Activated CD8-positive, alpha-beta memory T cell treated with anti-CD3 and anti-CD28 coated beads, Interleukin-2, amount 50 U/mL, for 1 hour (primary cell): ENCODE results near the gene RGS12.
"Not testable (repeated sequence)": the region's sequence is repeated elsewhere in the genome, so short reads cannot be mapped to it uniquely, and the experiment has no call there.

Experiments
- DNase-seq: peaks from one replicate; pipeline ENCODE4 v3.0.0-alpha.2; 2020; ENCODE audit errors: extremely low read depth

The RGS12 gene

DNA sequence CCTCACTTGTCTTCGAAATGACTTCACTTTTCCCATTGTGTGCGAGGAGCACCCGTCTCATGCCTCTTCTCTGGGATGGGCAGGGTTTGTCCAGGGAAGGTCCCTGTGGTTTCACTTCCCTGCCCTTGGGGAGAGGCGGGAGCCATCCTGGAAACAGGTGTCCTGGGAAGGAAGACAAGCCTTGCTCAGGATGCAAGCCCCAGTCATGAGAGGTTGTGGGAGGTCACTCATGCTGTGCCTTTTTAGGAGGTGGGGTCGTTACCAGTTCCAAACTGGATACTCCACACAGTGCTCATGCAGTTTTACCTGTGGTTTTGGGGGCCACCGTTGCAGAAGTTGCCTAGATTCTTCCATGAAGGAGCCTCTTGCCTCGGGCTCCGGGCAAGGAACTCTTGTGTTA lies 3.8 kb downstream of the RGS12 start:
- DNase-seq, result no peak

- DNase-seq, result no peak
Observed at GRCh38 chr4:3297066-3297859, 4.4 kb downstream of the RGS12 start.

GRCh38 chr4:3299122-3299975 lies 6.5 kb downstream of the RGS12 start:
- no peak for DNase-seq

- DNase-seq, result no peak
Observed at GRCh38 chr4:3299976-3300671, 7.3 kb downstream of the RGS12 start.

DNA sequence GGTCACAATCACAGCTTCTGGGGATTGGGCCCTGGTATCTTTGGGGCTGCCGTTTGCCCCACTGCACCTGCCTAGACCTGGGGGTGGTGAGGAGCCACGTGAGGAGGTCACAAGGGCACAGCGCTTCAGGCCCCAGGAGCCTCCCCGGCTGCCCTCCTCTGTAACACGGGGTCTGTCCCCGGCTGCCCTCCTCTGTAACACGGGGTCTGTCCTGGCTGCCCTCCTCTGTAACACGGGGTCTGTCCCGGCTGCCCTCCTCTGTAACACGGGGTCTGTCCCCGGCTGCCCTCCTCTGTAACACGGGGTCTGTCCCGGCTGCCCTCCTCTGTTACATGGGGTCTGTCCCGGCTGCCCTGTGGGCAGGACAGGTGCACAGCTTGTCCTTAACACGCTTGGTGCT lies 8.1 kb downstream of the RGS12 start:
- not testable (repeated sequence) for DNase-seq

GRCh38 chr4:3301450-3302172 lies 8.8 kb downstream of the RGS12 start:
- no peak for DNase-seq

DNA sequence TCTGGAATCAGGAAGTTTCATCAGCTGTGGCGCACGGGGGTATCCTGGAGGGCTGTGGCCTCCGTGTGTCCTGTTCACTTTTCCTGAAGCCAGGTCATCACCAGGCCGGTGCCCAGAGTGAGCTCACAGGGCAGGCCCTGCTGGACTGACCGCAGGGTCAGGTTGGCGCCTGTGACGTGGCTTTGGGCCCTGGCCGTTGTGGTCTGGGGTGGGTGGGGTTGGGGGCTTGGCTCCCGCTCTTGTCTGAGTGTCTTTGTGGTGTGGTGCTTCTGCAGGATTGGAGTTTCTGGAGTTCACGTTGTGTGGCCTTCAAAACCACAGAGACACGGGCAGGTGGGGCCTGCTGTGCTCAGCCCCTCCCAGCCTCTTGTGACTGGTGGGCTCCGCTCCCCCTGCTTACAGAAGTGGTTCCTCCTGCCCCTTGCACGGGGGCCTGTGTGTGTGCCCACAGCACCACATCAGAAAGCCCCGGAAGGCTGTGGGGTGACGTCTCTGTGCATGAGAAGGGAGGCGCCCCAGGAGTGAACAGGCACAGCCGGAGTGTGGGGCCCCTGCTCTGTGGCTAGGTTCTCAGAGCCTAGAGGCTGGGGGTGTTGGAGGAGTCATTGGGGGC lies 9.5 kb downstream of the RGS12 start:
- DNase-seq, result peak; percentile 82

- DNase-seq, result no peak
Observed at GRCh38 chr4:3302786-3303564, 10.2 kb downstream of the RGS12 start.

GRCh38 chr4:3303565-3303824 lies 10.7 kb downstream of the RGS12 start:
- DNase-seq, result no peak

DNA sequence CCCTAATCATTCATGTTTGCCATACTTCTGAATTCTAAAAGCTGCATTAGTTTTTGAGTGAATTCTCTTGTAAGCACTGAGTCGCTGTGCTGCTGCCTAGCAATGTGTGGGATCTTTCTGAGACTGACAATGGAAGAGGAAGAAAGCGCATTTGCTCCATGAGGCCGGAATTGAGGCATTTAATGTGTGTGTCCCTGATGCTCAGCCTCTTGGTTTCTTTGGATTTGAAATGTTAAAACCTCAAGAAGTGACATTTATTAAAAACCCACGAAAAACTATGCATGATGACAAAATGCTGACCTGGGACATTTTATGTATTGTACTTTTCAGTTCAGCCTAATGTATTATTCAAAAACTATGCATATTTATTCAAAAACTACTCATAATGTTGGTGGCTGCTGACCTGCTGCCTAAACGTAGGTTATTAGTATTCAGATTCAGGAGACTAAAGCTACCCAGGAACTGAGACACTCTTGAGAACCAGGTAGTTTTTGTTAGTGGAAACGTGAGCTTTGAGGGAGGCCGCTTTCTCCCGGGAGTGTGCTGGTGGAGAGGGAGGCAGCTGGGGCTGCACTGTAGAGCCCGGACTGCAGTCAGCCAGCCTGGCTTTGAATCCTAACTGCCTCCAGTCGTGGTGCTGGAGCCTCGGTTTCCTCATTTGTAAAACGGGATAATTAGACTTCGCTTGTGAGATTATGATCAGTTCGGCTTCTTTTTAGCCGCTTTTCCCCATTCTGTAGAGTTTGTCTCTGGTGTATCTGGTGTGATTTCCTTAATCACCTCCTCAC lies 11.3 kb downstream of the RGS12 start:
- no peak for DNase-seq

DNA sequence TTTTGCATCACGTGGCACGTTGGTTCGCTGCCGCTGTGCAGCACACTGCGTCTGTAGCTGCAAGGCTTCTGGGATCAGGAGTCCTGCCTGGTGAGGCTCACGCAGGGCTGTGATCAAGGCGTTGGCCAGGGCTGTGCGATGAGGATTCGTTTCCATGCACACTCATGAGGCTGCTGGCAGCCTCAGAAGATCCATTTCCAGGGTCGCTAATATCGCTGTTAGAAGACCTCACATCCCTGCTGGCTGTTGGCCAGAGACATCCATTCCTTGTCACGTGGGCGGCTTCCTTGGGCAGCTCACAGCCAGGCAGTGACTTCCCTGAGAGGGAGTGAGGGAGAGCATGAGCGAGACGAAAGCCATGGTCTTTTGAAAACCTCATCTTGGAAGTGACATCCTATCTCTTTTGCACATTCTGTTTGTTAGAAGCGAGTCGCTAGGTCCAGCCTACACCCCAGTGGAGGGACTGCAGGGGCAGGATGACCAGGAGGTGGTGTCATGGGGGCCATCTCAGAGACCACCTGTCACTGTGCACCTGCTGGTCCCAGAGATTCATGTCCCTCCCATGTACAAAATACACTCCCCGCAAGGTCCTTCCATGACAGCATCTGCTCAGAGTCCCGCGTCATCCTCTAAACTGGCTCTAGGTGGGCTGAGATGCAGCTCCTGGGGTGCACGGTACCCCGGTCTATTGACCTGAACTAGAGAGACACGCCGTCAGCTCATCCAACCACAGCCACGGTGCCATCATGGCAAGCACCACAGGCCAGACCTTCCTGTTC lies 12.2 kb downstream of the RGS12 start:
- no peak for DNase-seq

- no peak for DNase-seq
Observed at GRCh38 chr4:3305610-3306371, 13.0 kb downstream of the RGS12 start.

DNA sequence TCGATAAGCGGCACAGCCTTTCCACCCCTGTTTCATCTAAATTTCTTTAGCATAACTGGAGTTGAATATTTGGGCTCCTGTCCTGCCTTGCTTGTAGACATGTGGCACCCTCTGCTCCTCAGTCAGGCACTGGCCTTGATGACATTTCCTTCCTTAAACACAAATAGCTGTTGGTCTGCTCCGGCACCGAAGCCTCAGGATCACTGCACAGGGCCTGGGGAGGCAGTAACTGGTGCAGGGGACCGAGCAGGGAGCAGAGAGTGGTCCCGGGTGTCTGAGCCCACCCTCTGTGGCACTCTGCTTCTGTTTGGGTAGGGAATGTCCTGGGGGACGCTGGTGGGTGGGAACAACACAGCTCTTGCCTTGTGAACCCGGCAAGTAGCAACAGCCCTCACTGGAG lies 13.6 kb downstream of the RGS12 start:
- no peak for DNase-seq

DNA sequence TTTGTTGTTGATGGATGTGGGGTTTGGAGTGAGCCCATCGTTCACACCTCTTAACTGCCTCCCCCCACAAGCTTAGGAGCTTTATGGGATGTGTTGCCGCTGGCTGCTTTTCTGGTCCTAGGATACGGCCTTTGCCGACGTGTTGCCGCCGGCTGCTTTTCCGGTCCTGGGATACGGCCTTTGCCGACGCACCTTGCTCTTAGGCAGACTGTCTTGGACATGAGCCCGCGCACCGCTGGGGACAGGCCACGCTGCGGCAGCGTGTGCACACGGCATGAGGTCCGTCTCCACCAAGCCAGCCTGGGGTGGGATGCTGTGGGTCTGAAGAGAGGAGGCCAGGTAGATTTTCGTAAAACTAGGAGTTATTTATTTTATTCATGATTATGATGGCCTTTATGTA lies 14.2 kb downstream of the RGS12 start:
- DNase-seq, result no peak

DNA sequence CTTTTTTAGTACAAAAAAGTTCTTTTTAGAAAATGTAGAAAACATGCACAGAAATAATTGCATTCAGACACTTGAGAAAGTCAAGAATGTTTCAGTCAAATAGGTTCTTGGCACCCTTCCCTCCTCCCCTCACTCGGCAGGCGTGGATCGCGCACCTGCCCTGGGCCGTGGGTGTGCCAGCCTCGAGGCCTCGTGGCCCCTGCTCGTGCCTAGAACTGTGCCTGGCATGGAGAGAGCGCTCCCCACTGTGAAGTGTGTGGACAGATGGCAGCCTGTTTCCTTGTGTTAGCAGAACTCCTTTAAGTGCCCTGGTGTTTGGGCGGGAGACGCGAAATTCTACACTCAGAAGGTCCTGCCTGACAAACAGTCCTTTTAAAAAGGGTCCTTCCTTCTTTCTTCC lies 14.7 kb downstream of the RGS12 start:
- DNase-seq, result no peak

DNA sequence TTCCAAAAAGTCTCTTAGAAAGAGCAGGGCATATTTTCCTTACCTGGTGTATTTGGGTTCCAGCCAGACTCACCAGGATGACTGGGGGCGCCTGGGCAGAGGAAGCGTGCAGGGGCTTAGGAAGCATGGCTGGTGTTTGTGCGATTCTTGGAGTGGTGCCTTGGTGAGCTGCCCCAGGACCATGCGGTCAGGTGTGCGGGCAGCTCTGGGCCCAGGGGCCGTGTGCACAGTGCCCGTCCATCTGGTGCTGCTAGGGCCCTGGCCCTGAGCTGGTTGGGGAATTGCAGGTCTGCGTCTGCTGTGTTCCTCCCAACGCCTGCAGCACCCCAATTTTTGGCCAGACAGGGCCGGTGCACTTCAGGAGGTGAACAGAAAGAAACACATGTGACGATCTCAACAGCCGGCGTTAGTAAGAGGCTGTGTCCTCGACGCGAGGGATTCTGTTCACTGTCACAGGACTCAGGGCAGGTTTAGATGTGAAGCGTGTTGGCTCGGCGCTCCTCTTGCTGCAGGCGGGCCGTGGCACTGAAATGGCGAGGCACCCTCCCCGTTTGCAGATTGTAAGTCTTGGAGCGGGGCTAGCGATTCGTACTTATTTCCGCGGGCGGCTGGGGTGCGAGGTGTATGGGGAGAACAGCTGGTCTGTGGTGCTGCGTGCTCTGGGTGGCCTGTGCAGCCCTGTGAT lies 15.2 kb downstream of the RGS12 start:
- no peak for DNase-seq

DNA sequence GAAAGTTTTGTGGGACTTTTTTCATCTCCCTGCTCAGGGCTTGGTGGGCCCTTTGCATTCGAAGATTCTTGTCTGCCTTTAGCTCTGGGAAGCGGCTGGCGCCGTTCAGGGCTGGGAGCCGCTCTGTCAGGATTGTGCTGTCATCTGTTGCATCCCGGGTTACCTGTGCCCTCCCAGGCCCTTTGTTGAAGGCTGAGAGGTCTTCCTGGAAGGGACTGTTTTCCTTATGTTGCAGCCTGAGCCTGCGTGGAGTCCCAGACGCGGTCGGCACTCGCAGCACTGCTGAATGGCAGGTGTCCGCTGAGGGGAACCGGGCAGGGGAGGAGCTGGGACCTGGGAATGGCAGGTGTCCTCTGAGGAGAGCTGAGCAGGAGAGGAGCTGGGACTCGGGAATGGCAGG lies 15.9 kb downstream of the RGS12 start:
- no peak for DNase-seq
